GM21723 (cell line): Measurements from ENCODE around the gene ASPN.
"Not testable (repeated sequence)": the region's sequence is repeated elsewhere in the genome, so short reads cannot be mapped to it uniquely, and the experiment has no call there.

Source experiments
- ATAC-seq: cut with Tn5 transposase; IDR thresholded peaks from one replicate; pipeline ENCODE4 v1.9.1; 2021; ENCODE audit warnings: mild to moderate bottlenecking, moderate library complexity; ENCODE audit not compliant: unreplicated experiment

The ASPN gene

DNA sequence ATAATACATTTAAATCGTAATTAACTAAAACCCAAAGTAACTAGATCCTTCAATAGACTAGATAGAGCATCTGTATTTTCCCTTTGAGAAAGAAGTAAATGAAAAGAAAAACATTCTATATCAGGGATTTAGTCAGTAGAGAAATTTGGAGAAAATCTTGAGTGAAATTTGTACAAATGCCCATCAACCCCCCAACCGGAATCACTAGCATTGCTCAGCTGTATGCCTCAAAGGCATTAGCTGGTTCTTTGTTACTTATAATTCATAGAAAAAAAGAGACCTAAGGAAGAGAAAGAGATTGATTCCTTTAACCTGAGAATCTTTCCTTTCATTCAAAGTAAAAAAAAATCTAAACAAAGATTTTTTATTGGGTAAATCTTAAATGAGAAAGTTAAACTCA, 58.7 kb downstream of the ASPN start:
- ATAC-seq = no peak

DNA sequence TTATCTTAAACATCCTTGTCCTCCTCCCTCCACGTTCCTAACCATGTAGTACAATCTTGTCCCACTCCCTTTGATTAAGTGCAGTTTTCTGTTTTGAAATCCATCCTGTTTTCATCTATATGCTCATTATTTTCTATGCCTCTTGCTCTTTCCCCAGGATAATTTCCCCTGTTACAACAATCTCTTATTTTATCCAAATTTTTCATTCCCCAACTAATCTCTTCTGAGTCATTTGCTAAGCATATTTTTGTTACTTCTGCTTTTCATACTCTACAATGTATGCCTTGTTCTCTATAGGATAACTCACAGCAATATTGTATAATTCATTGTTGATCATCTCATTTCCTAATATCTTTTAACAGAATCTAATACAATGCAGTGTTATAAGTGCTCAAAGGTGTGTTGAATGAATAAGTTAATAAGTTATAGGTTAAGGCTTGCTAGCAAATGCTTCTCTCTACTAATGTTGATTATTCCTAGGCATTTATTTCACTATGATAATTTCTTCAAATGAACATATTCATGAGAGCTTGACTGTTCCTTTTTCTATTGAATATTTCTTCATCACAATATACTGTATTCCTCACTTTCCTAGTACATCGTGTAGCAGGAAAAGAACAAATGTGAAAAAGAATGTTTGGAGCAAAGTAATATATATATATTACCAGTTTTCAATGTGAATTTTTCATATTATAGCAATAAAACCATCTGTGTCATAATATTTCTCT, 59.5 kb downstream of the ASPN start:
- ATAC-seq = no peak

DNA sequence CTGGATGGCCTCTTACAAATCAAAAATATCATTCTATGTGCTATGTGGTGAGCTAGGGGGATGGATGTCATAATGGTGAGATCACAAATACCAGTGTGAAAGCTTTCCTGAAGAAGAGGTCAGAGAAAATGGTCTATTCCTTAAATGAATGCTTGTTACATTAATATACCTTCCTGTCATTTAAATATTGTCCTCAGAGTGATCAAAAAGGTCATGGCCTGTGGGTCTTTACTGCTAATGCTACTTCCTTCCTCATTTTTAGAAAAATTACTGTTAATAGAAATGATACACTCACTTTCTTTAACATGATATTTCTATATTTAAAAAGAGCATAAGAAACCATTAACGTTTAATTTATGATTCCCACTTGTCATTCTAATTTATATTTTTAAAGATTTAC, 67.7 kb downstream of the ASPN start:
- no peak for ATAC-seq

DNA sequence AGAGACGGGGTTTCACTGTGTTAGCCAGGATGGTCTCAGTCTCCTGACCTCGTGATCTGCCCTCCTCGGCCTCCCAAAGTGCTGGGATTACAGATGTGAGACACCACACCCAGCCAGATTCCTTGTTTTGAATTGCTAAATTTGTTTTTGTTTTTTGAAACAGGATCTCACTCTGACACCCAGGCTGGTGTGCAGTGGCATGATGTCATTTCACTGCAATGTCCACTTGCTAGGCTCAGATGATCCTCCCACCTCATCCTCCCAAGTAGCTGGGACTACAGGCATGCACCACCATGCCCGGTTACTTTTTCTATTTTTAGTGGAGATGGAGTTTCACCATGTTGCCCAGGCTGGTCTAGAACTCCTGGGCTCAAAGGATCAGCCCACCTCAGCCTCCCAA, 71.1 kb downstream of the ASPN start:
- ATAC-seq = not testable (repeated sequence)

DNA sequence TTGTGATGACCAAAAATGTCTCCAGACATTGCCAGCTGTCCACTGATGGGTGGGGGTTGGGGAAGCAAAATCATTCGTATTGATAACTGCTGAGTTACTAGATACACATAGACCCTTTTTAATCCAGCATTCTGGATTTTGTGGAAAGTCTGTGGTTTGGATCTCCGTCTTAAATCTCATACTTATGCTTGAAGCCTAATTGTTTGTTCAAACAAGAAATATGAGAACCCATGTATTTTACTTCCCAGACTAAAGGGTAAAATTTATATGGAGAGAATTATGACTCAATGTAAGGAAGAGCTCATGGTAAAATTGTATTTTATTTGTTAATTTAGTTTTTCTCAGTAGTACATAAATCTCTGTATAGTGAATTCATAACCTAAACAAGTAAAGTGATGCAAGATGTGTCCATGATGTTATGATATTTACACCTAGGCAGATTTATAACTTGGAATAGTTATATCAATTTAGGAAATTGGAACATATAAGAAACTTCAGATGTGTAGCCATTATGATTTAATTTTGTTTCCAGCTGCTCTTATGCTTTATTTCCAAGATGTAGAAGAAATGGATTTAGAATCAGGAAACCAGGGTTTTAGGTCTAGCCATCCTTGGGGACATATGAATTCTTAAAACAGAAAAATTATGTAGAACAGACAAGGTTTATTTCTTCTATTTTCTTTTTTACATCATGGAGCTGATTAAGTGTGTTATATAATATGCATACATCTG, 73.4 kb downstream of the ASPN start:
- ATAC-seq = no peak

DNA sequence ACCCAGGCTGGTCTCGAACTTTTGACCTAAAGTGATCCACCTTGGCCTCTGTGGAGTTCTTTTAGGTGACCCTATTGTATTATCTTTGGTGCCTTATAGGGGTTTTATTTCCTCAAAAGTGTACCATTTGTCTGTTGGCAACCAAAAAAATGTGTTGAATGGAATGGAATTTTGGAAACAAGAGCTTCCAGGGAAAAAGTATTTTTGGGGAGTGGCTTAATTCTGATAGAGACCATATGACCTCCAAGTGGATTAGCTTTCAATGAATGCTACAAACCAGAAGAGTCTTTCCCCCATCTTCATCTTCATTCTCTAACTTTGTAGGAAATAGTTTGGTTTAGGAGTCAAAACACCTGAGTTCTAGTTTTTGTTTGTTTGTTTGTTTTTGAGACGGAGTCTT, 74.5 kb downstream of the ASPN start:
- ATAC-seq = no peak

DNA sequence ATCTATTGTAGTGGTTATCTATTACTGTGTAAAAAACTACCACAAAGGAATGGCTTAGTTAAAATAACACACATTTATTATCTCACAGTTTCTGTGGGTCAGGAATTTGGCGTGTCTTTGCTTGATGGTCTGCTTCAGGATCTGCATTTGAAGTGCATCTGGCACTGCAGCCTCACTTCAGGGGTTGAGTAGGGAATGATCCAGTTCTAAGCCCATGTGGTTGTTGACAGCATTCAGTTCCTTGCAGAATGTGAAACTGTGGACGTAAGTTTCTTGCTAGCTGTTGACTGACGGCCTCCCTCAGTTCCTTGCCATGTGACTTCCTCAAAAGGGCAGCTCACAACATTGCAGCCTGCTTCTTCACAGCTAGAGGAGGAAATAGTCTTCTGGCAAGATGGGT, 75.8 kb downstream of the ASPN start:
- peak; percentile 55 for ATAC-seq
